Mucosa of gallbladder (tissue), 1 donor: ENCODE data around the gene CLK3. TPM values are rescaled to one million over a fixed set of nuclear protein-coding genes. Genes with fewer than 3 reads are reported as not detected.
A peak's percentile ranks its signal among the peaks of the same experiment; 100 is the strongest.
"Not testable (repeated sequence)": the region's sequence is repeated elsewhere in the genome, so short reads cannot be mapped to it uniquely, and the experiment has no call there.

Experiments used
- DNase-seq: peaks from one replicate; pipeline ENCODE4 v3.0.0-alpha.2; 2020; ENCODE audit warnings: low spot score
- total RNA-seq: library from RNA; stranded (reverse); gene quantifications from one replicate; pipeline ENCODE4 v1.2.1, GENCODE V29; 2021
- donor health status: DM: no; HTN: no; CAD: no.

Gene CLK3
- total RNA-seq: 95.0 TPM

DNA sequence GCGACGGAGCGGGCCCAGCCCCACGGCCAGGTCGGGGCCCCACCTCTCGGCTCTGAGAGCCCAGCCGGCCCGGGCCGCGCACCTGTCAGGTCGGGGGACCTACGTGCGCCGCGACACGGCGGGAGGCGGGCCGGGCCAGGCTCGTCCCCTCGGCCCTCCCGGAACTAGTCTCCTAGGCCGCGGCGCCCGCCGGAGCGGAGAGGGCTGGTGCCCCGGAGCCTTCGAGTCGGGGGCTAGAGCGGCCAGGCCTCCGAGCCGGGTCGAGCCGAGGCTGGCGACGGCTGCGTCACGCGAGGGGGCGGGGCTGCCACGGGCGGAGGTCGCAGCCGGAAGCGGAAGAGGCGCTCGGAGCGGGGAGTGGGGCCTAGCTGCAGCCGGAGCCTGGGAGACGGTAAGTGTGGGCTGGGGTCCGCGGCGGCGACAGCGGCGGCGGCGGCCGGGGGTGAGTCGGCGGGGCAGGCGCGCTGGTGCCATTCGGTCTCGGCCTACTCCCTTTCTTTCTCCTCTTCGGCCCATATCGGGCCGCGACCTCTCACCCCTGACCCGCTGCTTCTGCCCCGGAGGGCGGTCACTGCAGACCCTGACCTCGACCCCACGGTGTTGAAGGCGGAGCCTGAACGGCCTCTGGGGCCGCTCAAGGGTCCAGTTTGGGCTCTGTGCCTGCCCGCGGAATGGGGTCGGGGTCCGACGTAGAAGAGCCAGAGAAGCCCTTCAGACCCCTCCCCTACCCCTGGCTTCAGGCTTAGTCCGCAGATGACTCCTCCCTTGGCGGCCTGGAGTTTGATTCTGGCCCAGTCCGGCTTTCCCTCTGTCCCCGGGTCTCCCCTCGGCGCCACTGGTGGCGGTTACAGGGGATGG is at the start of gene CLK3:
CLK3 (plus strand) TSS at position 329 of the 858 bp plus-strand sequence. CDS start 3,361 bp downstream, outside the sequence.
- DNase-seq: peak; percentile 96

DNA sequence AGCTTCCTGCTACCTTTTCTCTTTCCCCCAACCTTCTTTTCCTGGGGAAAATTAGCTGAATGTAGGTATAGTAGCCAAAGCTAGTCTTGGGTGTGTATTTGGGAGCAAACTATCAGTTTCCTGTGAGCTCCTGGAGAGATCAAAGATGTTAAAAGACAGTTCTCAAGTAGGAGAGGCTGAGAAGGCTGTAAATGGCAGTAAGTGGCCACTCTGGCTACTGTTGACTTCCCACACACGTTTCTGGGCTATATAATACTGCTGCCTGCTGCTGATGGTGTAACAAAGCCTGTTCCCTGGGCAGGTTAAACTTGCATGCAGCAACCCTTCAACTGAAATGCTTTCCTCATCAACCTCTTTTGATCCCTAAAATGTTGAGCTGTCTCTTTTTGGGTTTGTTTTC is 47.0 kb upstream of the CLK3 start:
- DNase-seq: no peak

DNA sequence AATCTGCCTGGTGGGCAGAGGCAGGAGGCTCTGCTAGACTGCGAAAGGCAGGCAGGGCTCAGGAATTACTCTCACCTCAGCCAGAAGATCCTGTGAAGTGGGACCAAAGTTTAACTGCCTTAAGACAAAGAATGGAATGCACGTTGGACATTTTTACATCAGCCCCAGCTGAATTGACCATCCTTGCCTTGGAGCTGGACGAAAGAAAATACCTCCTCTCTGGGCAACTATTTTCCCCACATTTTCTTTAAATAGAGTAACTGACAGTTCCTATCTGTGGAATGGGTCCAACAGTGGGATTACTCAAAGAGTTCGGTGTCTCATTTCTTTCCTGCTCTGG is 45.9 kb upstream of the CLK3 start:
- DNase-seq: no peak

DNA sequence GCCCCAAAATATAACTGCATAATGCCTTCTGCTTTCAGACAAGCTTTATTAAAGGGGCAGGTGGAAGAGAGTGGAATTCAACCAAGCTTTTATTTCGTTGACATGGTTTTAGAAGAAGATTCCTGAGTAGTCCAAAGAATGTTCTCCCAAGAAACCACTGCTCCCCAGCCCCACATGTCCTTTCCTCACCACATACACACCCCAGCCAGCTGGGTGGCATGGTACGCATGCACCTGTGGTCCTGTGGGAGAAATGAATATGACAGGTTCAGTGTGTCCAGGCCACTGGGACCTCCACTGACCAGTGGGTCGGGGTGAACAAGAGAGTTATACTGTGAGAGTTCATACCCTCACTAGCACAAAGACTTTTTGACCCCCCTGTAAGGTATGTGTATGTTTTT is 44.4 kb upstream of the CLK3 start:
- DNase-seq: no peak

DNA sequence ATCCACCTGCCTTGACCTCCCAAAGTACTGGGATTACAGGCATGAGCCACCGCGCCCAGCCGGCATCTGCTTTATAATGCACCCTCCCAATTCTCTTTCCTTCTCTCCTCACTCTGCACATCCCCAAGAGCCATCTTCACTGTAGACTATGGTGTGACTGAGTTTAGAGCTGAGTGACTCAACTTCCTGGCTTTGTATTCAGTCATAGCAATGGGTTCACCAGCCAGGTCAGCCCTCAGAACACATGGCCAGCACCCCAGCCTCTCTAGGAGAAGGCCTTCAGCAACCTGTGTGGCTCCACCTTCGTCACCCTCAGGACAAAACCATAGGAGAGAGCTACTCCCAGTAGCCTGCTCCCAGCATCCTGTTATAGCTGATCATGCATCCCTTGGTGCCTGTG is 41.6 kb upstream of the CLK3 start:
- DNase-seq: no peak

DNA sequence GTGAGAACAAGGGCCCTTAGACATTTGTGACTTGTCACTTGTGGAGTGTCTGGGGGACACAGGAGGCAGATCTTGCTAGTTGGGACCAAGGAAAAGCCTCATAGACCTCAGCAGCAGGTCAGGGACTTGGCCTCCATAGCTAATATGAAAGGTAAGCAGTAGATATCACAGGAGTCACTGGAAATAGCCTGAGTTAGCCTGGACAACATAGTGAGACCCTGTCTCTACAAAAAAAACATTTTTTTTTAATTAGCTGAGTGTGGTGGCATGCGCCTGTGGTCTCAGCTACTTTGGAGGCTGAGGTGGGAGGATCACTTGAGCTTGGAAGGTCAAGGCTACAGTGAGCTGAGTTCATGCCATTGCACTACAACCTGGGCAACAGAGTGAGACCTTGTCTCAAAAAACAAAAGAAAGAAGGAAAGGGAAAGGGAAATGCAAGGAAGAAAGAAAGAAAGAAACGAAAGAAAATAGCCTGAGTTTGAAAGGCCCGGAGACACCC is 37.1 kb upstream of the CLK3 start:
- DNase-seq: no peak

DNA sequence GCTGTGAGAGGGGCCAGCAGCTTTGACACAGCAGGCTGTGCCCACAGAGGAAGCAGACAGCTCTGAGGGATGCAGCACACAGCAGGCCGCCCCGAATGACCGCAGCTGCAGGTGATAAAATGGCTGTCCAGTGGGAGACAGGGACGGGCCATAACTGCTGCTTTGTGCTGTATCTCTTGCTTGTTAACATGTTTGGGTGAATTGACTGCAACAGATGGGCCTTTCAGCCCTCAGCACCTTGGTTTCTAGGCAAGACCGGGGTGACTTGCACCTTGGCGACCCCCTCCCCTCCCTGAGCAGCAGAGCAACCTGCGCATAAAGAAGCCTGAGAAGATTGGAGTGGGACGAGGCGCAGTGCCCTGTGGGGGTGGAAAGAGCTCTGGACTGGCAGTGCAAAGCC is 36.6 kb upstream of the CLK3 start:
- DNase-seq: no peak

DNA sequence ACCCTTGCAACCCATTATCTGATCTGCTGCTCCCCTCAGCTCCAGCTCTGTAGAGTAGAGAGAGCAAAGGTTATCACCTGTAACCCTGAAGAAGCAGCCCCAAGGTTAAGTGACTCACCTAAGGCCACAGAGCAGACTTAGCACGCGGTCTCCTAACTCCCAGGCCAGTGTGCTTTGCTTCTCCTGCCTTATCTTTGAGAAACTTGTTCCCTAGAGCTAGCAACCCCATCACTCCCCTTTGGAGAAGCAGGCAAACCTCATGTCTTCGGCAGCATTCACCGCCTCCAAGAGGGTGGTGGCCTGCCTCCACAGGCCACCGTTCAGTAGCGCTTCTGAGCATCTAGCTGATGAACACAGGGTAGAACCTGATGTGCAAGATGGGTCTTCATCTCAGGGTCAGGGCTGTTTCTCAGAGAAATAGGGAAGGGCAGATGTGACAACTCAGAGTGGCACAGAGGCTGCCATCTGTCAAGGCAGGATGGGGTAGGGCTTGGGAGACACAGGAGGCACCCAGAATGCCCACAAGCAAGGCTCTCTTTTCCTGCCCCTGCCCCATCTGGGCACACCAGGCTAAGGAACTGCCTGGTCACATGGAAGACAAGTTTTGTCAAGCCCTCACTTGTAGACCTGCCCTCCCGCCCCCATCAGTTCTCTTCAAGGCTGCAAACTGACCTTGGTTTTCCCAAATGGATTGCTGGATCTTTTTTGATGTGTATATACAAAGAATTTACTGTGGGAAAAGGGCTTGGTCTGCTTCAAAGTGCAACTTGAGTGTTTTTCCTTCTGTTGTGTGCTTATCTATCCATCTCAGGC is 34.9 kb upstream of the CLK3 start:
- DNase-seq: no peak

DNA sequence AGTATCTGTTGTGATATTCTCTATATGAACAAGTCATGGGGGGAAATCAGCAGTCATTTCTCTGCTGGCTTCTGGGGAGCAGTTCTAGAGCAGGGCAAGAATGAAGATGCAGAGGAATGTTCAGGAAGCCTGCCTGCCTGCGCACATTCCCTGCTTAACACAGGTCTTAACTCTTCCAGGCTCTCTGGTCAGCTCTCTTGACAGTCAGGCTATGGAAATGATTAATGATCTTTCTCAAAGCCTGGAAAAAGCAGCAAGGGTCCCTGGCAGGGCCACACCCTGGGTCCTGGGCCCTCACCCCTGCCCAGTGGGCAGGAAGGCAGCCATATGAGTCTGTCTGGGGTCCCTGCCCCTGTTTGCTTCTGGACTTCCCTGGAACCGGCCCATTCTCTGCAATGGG is 31.4 kb upstream of the CLK3 start:
- no peak for DNase-seq

DNA sequence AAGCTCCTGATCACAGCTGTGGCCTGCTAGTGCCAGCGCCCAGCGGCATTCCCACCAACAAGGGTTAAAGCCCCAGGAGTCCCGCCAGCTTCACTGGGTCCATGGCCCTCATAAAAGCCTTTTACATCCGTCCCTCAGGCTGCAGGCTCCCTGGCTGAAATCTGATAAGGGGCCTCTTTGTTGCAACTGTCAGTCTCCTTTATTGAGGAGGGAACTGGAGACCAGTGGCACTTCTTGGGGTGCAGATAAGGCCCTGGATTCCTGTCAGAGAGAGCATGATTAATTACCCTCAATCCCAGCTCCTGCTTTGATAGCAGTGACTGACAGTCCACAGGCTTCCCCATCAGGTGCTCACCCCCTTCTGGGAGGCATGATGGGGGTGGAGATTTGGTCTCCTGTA is 30.9 kb upstream of the CLK3 start:
- no peak for DNase-seq

DNA sequence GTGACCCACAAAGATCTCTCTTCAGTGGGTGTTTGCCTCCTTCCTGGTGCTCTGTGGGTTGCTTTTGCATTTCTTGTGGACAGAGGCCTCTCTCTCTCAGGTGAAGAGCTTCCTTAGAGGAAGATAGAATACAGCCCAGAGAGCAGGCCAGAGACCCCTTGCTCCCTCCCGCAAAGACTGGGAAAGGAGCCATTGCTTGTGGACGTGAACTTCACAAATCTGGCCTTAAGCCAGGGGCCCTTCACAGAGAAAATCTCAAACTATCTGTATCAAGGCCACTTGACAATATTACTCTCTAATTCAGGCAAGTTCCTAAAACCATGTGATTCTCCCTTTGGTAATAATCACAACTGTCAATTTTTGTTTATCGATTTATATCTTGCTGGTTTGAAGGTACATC is 30.4 kb upstream of the CLK3 start:
- DNase-seq: no peak

DNA sequence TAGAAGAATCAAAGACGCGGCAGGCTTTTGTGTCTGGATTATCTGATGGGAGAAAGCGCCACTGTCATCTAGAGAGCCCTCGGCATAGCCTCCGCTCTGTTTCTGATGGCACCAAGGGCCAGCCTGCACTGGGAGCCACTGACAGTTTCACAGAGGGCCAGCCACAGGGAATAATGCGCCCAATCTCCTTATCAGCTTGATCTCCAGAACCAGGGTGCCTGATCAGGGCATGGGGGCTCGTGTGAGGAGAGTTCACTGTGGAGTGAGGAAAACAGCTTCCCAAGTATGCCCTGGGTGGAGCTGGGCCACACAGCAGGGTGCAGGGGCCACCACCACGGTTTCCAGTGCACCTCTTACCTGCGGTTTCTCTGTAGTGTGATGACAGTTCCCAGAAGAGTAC is 29.8 kb upstream of the CLK3 start:
- no peak for DNase-seq

DNA sequence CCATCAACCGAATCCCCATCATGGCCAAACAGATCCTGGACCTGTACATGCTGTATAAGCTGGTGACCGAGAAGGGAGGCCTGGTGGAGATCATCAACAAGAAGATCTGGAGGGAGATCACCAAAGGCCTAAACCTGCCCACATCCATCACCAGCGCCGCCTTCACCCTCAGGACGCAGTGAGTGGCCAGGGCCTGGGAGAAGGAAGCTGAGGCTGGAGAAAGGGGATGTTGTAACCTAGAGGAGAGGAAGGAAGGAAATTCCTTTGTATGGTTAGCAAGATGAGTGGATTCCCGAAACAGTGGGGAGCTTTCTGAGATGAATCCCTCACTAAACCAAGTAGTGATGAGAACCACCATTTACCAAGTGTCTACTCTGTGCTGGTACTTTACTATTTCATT is 25.8 kb upstream of the CLK3 start:
- no peak for DNase-seq

DNA sequence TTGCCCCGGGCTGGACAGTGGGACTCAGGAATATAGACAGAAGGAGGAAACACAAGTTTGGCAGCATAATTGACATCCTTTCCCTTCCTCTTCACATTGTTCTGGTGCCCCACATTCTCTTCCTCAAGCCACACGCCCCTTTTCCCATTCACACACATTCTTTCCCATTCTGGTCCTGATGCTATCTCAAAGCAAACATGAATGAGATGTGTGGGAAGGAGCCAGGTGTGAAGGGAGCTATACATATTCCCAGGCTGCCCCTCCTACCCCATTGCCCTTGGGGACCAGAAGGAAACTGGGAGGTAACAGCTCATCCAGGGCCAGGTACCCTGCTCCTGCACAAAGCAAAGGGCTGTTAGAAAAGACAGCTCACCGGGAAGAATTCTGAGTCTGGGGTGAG is 23.4 kb upstream of the CLK3 start:
- no peak for DNase-seq

DNA sequence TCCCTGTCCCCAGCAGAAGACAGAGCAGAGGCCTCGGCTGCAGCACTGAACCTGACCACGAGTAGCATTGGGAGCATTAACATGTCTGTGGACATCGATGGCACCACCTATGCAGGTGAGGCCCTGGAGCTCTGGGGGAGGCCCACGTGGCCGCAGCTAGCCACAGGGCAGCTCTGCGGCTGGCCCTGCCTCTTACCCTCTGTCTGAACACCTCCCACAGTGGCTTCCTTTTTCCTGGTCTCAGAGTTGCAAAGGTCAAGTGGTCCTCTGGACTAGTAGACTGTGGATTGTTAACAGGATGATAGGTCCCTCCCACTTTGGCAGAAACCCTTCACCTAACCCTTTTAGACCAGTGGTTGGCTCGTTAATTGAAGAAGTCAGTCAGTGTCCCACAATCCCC is 22.5 kb upstream of the CLK3 start:
- no peak for DNase-seq

DNA sequence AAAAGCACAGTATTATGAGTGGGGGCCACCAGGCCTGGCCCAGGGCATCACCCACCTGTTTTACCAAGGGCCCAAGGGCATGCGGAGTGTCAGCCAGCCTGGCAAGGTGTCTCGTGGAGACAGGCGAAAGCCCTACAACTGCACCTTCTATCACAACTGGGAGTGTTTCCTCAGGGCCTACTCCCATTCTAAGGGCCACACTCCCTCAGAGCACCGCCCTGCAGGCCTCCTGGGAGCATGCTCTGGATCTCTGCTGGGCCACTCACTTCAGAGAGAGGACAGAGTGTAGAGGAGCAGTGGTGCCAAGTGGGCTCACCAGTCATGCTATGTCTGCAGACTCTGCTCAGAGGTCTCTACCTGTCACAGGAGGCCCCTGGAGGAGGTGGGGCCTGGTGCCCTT is 21.2 kb upstream of the CLK3 start:
- no peak for DNase-seq

DNA sequence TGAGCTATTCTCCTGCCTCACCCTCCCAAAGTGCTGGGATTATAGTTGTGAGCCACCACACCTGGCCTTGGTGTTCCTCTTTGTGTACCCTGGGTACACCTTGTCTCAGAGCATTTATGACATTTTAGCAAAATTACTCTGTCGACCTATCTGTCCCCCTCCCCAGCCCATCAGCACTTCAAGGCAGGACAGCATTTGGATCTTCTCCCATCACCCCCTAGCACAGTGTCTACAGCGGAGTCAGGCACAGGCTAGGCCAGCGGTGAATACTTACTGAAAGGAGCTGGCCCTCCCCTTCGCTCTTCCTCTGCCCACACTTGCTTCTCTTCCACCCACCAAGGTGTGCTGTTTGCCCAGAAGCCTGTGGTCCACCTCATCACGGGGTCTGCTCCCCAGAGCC is 20.4 kb upstream of the CLK3 start:
- DNase-seq: no peak

DNA sequence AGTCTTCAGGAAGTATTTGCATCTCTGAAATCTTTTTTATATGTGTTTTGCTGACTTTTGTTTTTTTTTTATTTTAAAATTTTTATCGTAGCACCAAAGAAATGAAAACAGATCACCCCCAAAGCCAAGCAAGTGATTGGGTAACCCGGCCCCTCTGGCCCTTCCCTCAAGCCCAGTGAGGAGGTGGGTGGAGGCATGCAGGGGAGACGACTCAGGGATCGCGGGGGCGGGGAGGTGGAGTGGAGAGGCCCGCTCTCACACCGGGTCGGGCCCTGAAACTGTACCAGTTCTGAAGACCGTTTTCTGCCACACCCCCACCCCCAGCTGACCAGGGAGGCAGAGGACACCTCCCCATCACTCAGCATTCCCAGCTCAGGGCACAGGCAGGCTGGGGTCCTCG is 18.9 kb upstream of the CLK3 start:
- not testable (repeated sequence) for DNase-seq

DNA sequence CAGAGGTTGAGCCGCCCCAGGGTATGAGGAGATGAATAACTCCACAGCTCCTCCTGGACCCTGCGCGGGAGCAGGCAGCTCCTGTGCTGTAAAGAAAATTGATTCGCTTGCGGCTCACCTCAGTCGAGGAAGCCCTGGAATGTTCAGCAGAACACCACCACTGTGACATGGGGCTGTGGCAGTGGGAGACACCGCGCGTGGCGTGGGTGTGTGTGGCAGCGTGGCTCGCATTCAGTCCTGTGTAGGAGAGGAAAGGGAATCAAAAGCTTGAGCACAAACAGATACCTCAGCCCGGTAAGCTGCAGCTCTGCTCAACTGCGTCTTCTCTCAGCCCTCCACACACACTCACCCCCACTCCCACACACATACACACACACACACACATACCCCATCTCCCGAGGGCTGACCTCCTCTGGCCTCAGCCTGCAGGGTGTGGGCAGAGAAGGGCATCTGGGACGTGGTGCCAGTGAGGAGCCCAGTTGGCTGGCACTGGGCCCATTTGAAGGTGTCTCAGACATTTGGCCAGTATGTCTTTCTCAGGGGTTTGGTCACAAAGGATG is 18.4 kb upstream of the CLK3 start:
- DNase-seq: not testable (repeated sequence)

DNA sequence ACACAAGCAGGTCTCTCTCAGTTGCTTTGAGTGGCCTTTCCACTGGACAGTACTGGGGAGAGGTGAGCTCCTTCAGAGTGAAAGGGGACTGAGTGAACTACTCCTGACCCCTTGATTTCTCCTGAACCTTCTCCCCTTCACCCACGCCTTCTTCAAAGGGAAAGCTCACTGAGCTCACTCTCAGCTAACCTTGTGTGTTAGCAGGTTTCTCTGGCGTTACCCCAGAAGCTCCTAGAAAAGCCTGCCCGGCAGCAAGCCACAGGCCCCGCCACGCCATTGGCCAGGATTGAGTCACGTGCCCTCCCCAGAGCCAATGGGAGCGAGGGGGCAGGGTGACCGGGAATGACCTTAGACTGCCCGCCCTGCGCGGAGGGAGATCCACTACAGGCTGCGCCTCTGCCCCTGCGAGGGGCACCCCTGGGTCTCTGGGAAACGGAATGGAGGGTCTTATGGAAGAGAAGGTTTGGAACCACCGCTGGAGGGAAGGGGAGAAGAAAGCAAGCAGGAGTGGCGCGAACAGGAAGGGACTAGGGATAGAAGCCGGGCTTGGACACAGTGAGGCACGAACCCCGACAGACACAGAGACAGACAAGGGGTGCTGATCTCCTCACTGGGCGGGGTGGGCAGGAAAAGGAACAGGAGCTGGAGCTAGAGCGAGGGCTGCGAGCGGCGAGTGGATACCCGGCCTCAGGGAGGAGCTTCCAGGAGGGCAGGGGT is 17.4 kb upstream of the CLK3 start:
- peak; percentile 95 for DNase-seq

DNA sequence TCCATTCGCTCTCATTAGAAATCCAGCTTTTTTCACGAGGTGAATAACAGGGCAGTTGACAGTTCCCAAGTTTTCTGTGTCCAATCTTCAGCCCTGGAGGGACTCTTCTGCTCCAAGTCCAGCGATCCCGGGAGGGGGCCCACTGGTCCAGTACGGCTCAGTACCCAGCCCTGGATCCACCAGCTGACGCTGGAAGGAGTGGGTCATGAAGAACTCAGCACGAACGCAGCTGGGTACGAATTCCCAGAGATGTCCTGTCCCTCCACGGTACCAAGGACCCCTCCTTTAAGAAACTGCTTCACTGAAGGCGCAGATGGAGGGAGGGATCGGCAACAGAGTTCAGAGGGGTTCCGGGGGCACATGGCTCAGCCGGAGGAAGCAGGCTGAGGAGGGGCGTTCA is 16.5 kb upstream of the CLK3 start:
- DNase-seq: no peak
